C4-2B (cell line): ENCODE measurements around the gene RIN3.

Experiments
- H3K27ac ChIP-seq: fragments of 450-650 bp; 2 replicates; pipeline ENCODE4 v1.5.1; 2017
- ZFX ChIP-seq: fragments of 450-650 bp; IDR thresholded peaks from 2 replicates; pipeline ENCODE4 v1.6.1; 2017
- TF ChIP-seq, protein P1 (sequence below): fragments of 450-650 bp; conservative IDR thresholded peaks from 2 replicates; pipeline ENCODE4 v1.5.1; 2017; ENCODE audit warnings: mild to moderate bottlenecking

The RIN3 gene

DNA sequence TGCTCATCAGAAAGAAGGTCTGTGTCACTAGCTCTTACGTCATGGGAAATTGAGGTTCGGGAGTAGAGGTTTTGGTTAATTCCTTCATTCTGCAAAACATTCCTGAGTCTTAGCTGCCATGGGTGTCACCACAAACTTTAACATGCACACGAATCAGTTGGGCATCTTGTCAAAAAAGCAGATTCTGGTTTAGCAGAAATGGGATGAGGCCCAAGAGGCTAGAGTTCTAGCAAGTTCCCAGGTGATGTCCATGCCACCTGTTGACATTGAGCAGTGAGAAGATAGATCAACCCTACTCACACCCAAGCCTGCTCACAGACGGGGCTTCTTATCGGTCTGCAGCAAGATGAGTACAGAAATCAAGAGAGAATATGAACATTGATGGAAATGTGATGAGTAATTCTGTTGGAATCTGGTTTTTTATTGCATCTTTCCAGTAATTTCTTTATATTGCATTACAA lies 11.7 kb upstream of the RIN3 start:
- no peak overlapping the region for H3K27ac ChIP-seq
- TF ChIP-seq, protein P1, sequence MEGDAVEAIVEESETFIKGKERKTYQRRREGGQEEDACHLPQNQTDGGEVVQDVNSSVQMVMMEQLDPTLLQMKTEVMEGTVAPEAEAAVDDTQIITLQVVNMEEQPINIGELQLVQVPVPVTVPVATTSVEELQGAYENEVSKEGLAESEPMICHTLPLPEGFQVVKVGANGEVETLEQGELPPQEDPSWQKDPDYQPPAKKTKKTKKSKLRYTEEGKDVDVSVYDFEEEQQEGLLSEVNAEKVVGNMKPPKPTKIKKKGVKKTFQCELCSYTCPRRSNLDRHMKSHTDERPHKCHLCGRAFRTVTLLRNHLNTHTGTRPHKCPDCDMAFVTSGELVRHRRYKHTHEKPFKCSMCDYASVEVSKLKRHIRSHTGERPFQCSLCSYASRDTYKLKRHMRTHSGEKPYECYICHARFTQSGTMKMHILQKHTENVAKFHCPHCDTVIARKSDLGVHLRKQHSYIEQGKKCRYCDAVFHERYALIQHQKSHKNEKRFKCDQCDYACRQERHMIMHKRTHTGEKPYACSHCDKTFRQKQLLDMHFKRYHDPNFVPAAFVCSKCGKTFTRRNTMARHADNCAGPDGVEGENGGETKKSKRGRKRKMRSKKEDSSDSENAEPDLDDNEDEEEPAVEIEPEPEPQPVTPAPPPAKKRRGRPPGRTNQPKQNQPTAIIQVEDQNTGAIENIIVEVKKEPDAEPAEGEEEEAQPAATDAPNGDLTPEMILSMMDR = no peak
- no peak for TF ChIP-seq ZFX

DNA sequence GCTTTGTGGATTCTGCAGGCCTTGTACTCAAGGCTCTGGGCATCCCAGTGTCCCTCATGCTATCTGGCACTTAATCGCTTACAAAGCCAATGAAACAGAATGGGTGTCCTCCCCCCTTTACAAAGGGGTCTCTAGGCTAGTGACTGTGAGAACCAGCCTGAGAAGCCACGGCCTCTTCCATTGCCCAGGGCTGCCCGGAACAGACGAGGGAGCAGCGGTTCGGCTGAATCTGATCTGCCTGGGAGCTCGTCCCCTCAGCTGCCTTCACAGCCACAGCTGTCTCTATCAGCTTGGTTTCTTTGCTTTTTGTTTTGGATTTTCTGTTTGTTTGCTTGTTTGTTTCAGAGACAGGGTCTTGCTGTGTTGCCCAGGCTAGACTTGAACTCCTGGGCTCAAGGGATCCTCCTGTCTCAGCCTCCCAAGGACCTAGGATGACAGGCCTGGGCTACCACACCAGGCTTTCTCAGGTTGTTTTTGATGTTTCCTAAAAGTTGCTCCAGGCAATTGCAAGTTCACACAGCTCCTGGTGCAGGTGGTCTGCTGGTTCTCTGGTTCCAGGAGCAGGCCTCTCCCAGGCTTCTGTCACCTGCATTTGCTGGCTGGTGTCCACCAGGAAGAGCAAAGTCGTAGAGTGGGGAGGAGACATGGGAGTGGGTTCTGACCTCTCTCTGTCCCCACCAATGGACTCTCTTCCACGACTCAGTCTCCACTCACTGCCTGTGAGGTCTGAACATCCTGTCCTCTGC lies 10.9 kb upstream of the RIN3 start:
- H3K27ac ChIP-seq = no peak overlapping the region
- TF ChIP-seq, protein P1 = no peak
- TF ChIP-seq ZFX = no peak

- H3K27ac ChIP-seq = peak overlapping the region; percentile 9; the same call in 1 of the 2 replicates
- no peak for TF ChIP-seq ZFX
- TF ChIP-seq, protein P1 = no peak
Measured at GRCh38 chr14:92503756-92504491, 9.7 kb upstream of the RIN3 start.

- TF ChIP-seq ZFX = no peak
- TF ChIP-seq, protein P1 = no peak
- H3K27ac ChIP-seq = no peak overlapping the region
Measured at GRCh38 chr14:92505826-92506225, 7.8 kb upstream of the RIN3 start.

DNA sequence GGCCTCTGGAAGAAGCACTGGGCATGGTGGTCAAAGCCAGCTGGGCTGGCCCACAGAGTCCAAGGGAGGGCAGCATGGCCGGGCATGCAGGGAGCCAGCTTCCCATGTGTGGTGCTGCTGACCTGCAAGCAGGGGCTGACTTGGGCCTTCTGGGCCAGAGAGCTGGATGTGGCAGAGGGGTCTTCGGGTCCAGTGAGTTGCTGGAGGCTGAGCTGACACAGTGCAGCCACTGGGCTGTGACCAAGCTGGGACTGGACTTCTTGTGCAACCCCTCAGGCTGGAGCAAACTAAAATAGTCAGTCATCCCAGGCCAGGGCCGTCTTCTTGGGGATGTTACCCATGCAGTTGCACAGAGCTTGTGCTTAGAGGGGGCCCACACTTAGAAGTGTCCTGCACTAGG lies 7.3 kb upstream of the RIN3 start:
- H3K27ac ChIP-seq = no peak overlapping the region
- TF ChIP-seq ZFX = no peak
- TF ChIP-seq, protein P1 = no peak

- H3K27ac ChIP-seq = no peak overlapping the region
- TF ChIP-seq ZFX = no peak
- TF ChIP-seq, protein P1 = no peak
Measured at GRCh38 chr14:92507174-92507768, 6.3 kb upstream of the RIN3 start.

- TF ChIP-seq, protein P1 = no peak
- TF ChIP-seq ZFX = no peak
- no peak overlapping the region for H3K27ac ChIP-seq
Measured at GRCh38 chr14:92510972-92511371, 2.6 kb upstream of the RIN3 start.
